Lower lobe of right lung (tissue), 2 donors: ENCODE data around the gene POMP. TPM values are rescaled to one million over a fixed set of nuclear protein-coding genes. Genes with fewer than 3 reads are reported as not detected.

Source experiments
- ATAC-seq, 2 donors: fragments of 200-7000 bp; cut with Tn5 transposase; one replicate each; pipeline ENCODE4 v1.9.1; 2020 to 2022; ENCODE audit warnings: mild to moderate bottlenecking in 2 of 2, moderate library complexity in 2 of 2
- DNase-seq: peaks from one replicate; pipeline ENCODE4 v3.0.0-alpha.2; 2020
- H3K27ac ChIP-seq: fragments of 200-600 bp; one replicate; pipeline ENCODE4 v1.8.0; 2022
- H3K27me3 ChIP-seq: fragments of 200-600 bp; one replicate; pipeline ENCODE4 v1.8.0; 2022; ENCODE audit warnings: low read depth
- H3K36me3 ChIP-seq: fragments of 200-600 bp; one replicate; pipeline ENCODE4 v1.8.0; 2022; ENCODE audit warnings: mild to moderate bottlenecking
- H3K4me1 ChIP-seq: fragments of 200-600 bp; one replicate; pipeline ENCODE4 v1.8.0; 2022
- H3K4me3 ChIP-seq: fragments of 200-600 bp; one replicate; pipeline ENCODE4 v1.8.0; 2022; ENCODE audit warnings: mild to moderate bottlenecking
- H3K9me3 ChIP-seq: fragments of 200-600 bp; one replicate; pipeline ENCODE4 v1.8.0; 2022
- CTCF ChIP-seq: fragments of 200-600 bp; IDR thresholded peaks from one replicate; pipeline ENCODE4 v1.8.0; 2022; ENCODE audit warnings: antibody characterized with exemption, mild to moderate bottlenecking
- intact Hi-C: fragments of 100-400 bp; cut with DNase I; formaldehyde crosslinking; loops from one replicate; pipeline ENCODE4 v1.11.0; 2022
- total RNA-seq: library from RNA; stranded (reverse); fragmentation: NEBNext Ultra II Directional; extraction: Animal tissue kit (Norgen Biotek cat#: 25700); gene quantifications from one replicate; pipeline ENCODE4 v1.2.1, GENCODE V29; 2021
- donor health status: DM: no; HTN: yes; CAD: no; lungs with severe emphysema.

Gene POMP
- total RNA-seq, 1 donor from 2014 or later: 58.7 TPM

DNA sequence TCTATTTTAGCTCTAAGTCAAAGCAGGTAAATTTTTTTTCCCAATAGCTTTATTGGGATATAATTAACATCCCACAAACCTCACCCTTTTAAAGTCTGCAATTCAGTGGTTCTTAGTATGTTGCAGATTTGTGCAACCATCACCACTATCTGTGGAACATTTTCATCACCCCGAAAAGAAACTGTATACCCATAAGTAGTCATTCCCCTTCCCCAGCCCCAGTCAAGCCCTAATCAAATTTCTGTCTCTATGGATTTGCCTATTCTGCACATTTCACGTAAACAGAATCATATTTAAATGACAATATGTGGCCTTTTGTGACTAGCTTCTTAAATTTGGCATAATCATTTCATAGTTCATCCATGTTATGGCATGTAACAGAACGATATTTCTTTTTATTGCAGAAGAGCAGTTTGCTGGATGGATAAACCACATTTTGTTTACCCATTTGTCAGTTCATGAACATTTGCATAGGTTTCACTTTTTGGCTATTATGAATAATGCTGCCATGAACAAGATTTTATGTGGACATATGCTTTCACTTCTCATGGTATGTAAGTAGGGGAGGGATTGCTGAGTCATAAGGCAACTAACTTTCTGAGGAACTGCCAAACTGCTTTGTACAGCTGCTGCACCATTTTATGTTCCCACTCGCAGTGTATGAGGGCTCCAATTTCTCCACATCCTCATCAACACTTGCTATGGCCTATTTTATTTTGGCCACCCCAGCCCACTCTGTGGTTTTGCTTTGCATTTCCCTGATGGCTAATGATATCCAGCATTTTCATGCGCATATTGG, 48.9 kb downstream of the POMP start:
- DNase-seq: no peak
- ATAC-seq: peak in 1 of 2 donors; percentile 51
- intact Hi-C loops: no loop called here
- TF ChIP-seq CTCF: no peak
- H3K9me3 ChIP-seq: no peaks in the 10 kb centered on the region
- H3K36me3 ChIP-seq: peaks cover 13% of the 10 kb centered on the region
- peaks cover 15% of the 10 kb centered on the region for H3K4me1 ChIP-seq
- H3K27ac ChIP-seq: no peak overlapping the region
- no peak overlapping the region for H3K4me3 ChIP-seq
- no peaks in the 10 kb centered on the region for H3K27me3 ChIP-seq

GRCh38 chr13:28710161-28710560, 51.2 kb downstream of the POMP start:
- DNase-seq (no peak), ATAC-seq (no peak)
- no peak for TF ChIP-seq CTCF
- Histone ChIP-seq H3K9me3 (no peaks in the 10 kb centered on the region), H3K4me1 (peaks cover 6% of the 10 kb centered on the region), H3K4me3 (no peak overlapping the region), H3K36me3 (peaks cover 18% of the 10 kb centered on the region), H3K27ac (no peak overlapping the region), H3K27me3 (no peaks in the 10 kb centered on the region)
- intact Hi-C loops: no loop called here

DNA sequence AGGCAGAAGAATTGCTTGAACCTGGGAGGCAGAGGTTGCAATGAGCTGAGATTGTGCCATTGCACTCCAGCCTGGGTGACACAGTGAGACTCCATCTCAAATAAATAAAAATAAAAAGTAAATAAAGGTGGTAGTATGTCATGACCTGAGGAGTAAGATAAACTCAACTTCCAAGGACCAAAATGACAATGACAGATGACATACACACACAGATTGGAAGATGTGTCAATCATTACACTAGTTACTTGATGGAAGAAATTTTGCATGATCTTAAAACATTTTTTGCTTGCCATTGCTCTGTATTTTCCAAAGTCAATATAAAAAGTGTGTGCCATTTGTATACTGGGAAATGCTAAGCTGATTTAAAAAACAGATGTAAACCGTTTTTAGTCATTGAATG, 55.7 kb downstream of the POMP start:
- TF ChIP-seq CTCF: no peak
- Histone ChIP-seq H3K9me3 (no peaks in the 10 kb centered on the region), H3K4me1 (peaks cover 29% of the 10 kb centered on the region), H3K27me3 (no peaks in the 10 kb centered on the region), H3K27ac (no peak overlapping the region), H3K36me3 (peaks cover 15% of the 10 kb centered on the region), H3K4me3 (no peak overlapping the region)
- ATAC-seq (no peak), DNase-seq (no peak)
- intact Hi-C loops: no loop called here

GRCh38 chr13:28716511-28716910, 57.6 kb downstream of the POMP start:
- no peaks in the 10 kb centered on the region for H3K27me3 ChIP-seq
- ATAC-seq: no peak
- H3K9me3 ChIP-seq: no peaks in the 10 kb centered on the region
- DNase-seq: no peak
- intact Hi-C loops: no loop called here
- TF ChIP-seq CTCF: no peak
- peaks cover 31% of the 10 kb centered on the region for H3K4me1 ChIP-seq
- peaks cover 7% of the 10 kb centered on the region for H3K36me3 ChIP-seq
- no peak overlapping the region for H3K4me3 ChIP-seq
- peak overlapping the region; percentile 37 for H3K27ac ChIP-seq

DNA sequence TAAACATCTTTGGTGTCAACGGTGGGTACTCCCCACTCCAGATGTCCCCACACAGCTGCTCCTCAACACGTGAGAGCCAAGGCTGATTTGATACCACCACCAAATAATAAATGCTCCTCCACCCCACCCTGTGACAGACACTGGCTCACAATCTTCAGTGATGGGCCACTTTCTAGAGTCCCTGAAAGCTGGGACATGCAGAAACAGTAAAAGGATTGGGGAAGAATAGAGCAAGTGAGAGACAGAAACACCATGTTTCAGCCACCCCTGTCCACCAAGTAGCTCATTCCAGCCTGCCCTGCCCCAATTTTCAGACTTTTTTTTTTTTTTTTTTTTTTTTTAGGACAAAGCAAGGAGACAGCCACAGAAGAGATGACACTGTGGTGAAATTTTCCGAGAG, 58.2 kb downstream of the POMP start:
- peak overlapping the region; percentile 37 for H3K27ac ChIP-seq
- H3K27me3 ChIP-seq: no peaks in the 10 kb centered on the region
- TF ChIP-seq CTCF: no peak
- intact Hi-C loops: no loop called here
- peaks cover 31% of the 10 kb centered on the region for H3K4me1 ChIP-seq
- H3K36me3 ChIP-seq: peaks cover 7% of the 10 kb centered on the region
- DNase-seq (no peak), ATAC-seq (no peak)
- H3K9me3 ChIP-seq: no peaks in the 10 kb centered on the region
- no peak overlapping the region for H3K4me3 ChIP-seq
